AG04450 (cell line): Measurements from ENCODE around the gene PCIF1. TPM values are rescaled to one million over a fixed set of nuclear protein-coding genes. Genes with fewer than 3 reads are reported as not detected.

Experiments
- CTCF ChIA-PET: fragments of 300-600, 350-600 bp; formaldehyde crosslinking; extraction: SDS; loops from one replicate; lab custom pipeline; 2022; ENCODE audit warnings: antibody characterized with exemption, inconsistent platforms; lab: Charles Lee
- POLR2A ChIA-PET: fragments of 350-600 bp; formaldehyde crosslinking; extraction: SDS; loops from one replicate; lab custom pipeline; 2021; ENCODE audit warnings: antibody characterized with exemption, inconsistent platforms; lab: Yijun Ruan, JAX
- DNase-seq: peaks from one replicate; pipeline ENCODE4 v3.0.0-alpha.2; 2011; ENCODE audit warnings: low read depth, low spot score
- H3K27ac ChIP-seq: one replicate; pipeline ENCODE4 v1.5.1; 2012; ENCODE audit warnings: low read depth, low read length, control low read depth
- H3K27me3 ChIP-seq: one replicate; pipeline ENCODE4 v1.6.0; 2012; ENCODE audit warnings: low read length; ENCODE audit not compliant: control insufficient read depth, insufficient read depth
- H3K4me3 ChIP-seq: 2 replicates; pipeline ENCODE4 v1.5.1; 2011; ENCODE audit warnings: mild to moderate bottlenecking, low read depth, low read length, control low read depth
- H3K9me3 ChIP-seq: 2 replicates; pipeline ENCODE4 v1.5.1; 2012; ENCODE audit warnings: low read length; ENCODE audit not compliant: control insufficient read depth, insufficient read depth
- polyA plus RNA-seq: library from polyadenylated mRNA; depleted of rRNA; stranded (reverse); fragments of >200 nt; gene quantifications from 2 replicates; pipeline ENCODE4 v1.2.3, GENCODE V29; 2011
- TF ChIP-seq, protein P1 (sequence below): IDR thresholded peaks from 2 replicates; pipeline ENCODE4 v1.5.1; 2011; ENCODE audit warnings: low read depth, low read length, control low read depth, inconsistent platforms

PCIF1 gene
- polyA plus RNA-seq, 1 experiment: 11.5 TPM

DNA sequence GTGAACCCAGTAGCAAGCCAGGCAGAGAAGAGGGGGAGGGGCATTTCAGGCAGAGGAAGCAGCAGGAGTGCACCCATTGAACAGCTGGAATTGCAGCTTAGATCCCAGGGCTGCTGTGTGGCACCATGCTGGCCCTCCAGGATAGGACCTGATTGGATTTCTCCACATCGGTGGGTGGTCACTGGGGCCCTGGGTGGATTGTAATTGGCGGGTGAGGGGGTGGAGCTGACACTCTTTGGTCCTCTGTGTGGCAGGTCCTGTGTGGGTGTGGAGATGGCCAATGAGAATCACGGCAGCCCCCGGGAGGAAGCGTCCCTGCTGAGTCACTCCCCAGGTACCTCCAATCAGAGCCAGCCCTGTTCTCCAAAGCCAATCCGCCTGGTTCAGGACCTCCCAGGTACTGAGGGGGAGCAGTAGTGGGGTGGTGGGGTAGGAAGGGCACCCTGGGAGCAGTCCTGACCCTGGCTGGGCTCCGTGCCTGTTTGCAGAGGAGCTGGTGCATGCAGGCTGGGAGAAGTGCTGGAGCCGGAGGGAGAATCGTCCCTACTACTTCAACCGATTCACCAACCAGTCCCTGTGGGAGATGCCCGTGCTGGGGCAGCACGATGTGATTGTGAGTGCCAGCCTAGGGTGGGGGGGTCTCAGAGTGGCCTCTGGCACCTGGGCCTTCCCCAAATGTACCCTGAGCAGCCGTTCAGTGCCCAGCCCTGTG lies 4.4 kb downstream of the PCIF1 start:
- CTCF ChIA-PET: interaction anchor here (2.1 to 3.1 kb wide), 2 partner anchors 31 to 140 kb away, joined by 9 to 28 read pairs; no protein-coding TSS in a partner anchor
- POLR2A ChIA-PET: no interaction called here
- TF ChIP-seq, protein P1, sequence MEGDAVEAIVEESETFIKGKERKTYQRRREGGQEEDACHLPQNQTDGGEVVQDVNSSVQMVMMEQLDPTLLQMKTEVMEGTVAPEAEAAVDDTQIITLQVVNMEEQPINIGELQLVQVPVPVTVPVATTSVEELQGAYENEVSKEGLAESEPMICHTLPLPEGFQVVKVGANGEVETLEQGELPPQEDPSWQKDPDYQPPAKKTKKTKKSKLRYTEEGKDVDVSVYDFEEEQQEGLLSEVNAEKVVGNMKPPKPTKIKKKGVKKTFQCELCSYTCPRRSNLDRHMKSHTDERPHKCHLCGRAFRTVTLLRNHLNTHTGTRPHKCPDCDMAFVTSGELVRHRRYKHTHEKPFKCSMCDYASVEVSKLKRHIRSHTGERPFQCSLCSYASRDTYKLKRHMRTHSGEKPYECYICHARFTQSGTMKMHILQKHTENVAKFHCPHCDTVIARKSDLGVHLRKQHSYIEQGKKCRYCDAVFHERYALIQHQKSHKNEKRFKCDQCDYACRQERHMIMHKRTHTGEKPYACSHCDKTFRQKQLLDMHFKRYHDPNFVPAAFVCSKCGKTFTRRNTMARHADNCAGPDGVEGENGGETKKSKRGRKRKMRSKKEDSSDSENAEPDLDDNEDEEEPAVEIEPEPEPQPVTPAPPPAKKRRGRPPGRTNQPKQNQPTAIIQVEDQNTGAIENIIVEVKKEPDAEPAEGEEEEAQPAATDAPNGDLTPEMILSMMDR: no peak
- Histone ChIP-seq H3K4me3 (no peak overlapping the region), H3K27me3 (no peaks in the 10 kb centered on the region), H3K9me3 (no peaks in the 10 kb centered on the region; the same call in 1 of the 2 replicates), H3K27ac (no peak overlapping the region)
- no peak for DNase-seq

DNA sequence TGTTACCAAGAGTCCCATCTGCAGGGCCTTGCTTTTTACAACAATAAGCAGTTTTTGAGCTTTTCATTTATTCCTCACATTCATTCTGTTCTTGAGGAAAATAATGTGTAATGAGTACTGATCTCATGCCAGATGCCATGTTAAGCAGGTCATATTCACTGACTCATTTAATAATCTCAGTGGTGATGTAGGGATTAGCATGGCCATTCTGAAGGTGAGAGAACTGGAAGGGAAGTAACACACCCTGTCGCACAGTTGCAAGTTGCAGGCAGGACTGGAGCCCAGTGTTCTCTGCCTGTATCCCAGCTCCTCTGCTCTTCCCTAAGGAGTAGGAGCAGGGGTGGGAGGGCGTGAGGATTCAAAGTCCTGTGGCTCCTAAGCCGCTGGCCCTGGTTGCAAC lies 5.6 kb downstream of the PCIF1 start:
- TF ChIP-seq, protein P1: no peak
- ChIA-PET POLR2A (interaction anchor here (1.2 kb wide), 1 partner anchor 29 kb away, joined by 3 read pairs; the partner anchor contains the start of gene PLTP), CTCF (interaction anchor here (1.0 kb wide), 2 partner anchors 30 to 48 kb away, joined by 3 read pairs; no protein-coding TSS in a partner anchor)
- H3K27me3 ChIP-seq: no peaks in the 10 kb centered on the region
- no peaks in the 10 kb centered on the region for H3K9me3 ChIP-seq
- no peak overlapping the region for H3K4me3 ChIP-seq
- no peak overlapping the region for H3K27ac ChIP-seq
- no peak for DNase-seq

DNA sequence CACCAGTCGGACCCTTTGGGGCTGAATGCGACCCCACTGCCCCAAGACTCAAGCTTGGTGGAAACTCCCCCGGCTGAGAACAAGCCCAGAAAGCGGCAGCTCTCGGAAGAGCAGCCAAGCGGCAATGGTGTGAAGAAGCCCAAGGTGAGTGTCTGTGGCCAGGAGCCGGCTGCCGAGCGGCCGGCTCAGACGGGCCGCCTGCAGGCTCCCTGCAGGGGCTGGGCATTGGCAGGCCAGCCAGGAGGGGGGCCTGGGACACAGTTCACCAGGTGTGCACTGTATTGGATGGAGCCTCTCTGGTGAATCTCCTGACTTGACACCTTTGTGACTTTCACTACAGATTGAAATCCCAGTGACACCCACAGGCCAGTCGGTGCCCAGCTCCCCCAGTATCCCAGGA lies 6.0 kb downstream of the PCIF1 start:
- ChIA-PET CTCF (interaction anchor here (1.0 kb wide), 2 partner anchors 29 to 49 kb away, joined by 3 read pairs; no protein-coding TSS in a partner anchor), POLR2A (interaction anchor here (1.2 kb wide), 1 partner anchor 29 kb away, joined by 3 read pairs; the partner anchor contains the start of gene PLTP)

DNA sequence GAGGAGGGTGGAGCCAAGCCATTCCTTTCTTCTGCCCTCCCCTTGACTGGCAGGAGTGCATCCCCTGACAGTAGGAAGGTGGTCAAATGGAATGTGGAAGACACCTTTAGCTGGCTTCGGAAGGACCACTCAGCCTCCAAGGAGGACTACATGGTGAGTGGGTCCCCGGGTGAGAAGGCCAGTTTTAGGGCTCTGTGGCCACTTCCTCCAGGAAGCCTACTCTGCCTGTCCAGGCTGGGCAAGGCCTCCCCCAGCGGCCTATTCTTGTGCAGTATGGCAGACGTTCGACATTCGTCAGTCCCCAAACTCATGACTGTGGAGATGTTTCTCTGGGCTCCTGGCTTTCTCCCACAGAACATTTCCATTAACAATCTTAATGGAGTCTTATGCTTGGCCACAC lies 9.1 kb downstream of the PCIF1 start:
- Histone ChIP-seq H3K9me3 (no peaks in the 10 kb centered on the region; the same call in 1 of the 2 replicates), H3K27me3 (no peaks in the 10 kb centered on the region), H3K27ac (no peak overlapping the region), H3K4me3 (no peak overlapping the region)
- ChIA-PET CTCF (interaction anchor here (1.0 to 2.7 kb wide), 3 partner anchors 26 to 144 kb away, joined by 4 to 9 read pairs (median 4); no protein-coding TSS in a partner anchor), POLR2A (interaction anchor here (0.6 to 1.6 kb wide), 2 partner anchors 9 to 11 kb away, joined by 8 to 10 read pairs; partner anchors contain the start of gene PCIF1)
- TF ChIP-seq, protein P1: no peak
- no peak for DNase-seq

More for the DNA sequence above, 6.0 kb downstream of the PCIF1 start:
- TF ChIP-seq, protein P1: no peak
- H3K27ac ChIP-seq: no peak overlapping the region
- H3K9me3 ChIP-seq: no peaks in the 10 kb centered on the region; the same call in 1 of the 2 replicates
- H3K4me3 ChIP-seq: no peak overlapping the region
- DNase-seq: no peak
- H3K27me3 ChIP-seq: no peaks in the 10 kb centered on the region
